Esophagus muscularis mucosa (tissue), 4 donors: Measurements from ENCODE around the gene PTPRD. TPM values are rescaled to one million over a fixed set of nuclear protein-coding genes. Genes with fewer than 3 reads are reported as not detected.

Source experiments
- DNase-seq: peaks from one replicate; pipeline ENCODE4 v3.0.0-alpha.2; 2017; ENCODE audit errors: extremely low spot score
- H3K27ac ChIP-seq, 4 donors: fragments of 200-600 bp; sonication (generic); replicated peaks in 1 of 4; 1 replicate in 3 of 4; 2 replicates in 1 of 4; pipeline ENCODE4 v1.5.1; 2016 to 2019; ENCODE audit warnings: mild to moderate bottlenecking in 1 of 4
- H3K27me3 ChIP-seq, 4 donors: fragments of 200-600 bp; sonication (generic); one replicate each; pipeline versions ENCODE4 v1.5.1 to v1.6.0; 2016 to 2019
- H3K36me3 ChIP-seq, 4 donors: fragments of 200-600 bp; sonication (generic); one replicate each; pipeline ENCODE4 v1.5.1; 2016 to 2019
- H3K4me1 ChIP-seq, 4 donors: fragments of 200-600 bp; sonication (generic); one replicate each; pipeline ENCODE4 v1.5.1; 2016 to 2019
- H3K4me3 ChIP-seq, 4 donors: fragments of 200-600 bp; sonication (generic); 1 replicate in 2 of 4; 2 replicates in 2 of 4; pipeline ENCODE4 v1.5.1; 2016 to 2019; ENCODE audit warnings: mild to moderate bottlenecking in 4 of 4, moderate library complexity in 1 of 4
- H3K9me3 ChIP-seq, 4 donors: fragments of 200-600 bp; sonication (generic); 1 replicate in 3 of 4; 2 replicates in 1 of 4; pipeline ENCODE4 v1.5.1; 2016 to 2019
- CTCF ChIP-seq, 3 experiments: fragments of 200-600 bp in 2 of 3; fragments of 450-650 bp in 1 of 3; sonication (generic) in 2 of 3; IDR thresholded peaks; one replicate each; pipeline ENCODE4 v1.5.1; 2017 to 2019; ENCODE audit warnings: antibody characterized with exemption in 3 of 3, mild to moderate bottlenecking in 2 of 3, moderate library complexity in 1 of 3
- EP300 ChIP-seq: sonication (generic); formaldehyde crosslinking; IDR thresholded peaks from one replicate; pipeline ENCODE4 v1.6.1; 2017; ENCODE audit warnings: antibody characterized with exemption
- POLR2A ChIP-seq: fragments of 450-650 bp; IDR thresholded peaks from one replicate; pipeline ENCODE4 v1.6.1; 2017; ENCODE audit warnings: antibody characterized with exemption, moderate library complexity, mild to moderate bottlenecking, low read depth
- POLR2AphosphoS5 ChIP-seq, 2 donors: sonication (generic); formaldehyde crosslinking; IDR thresholded peaks; one replicate each; pipeline ENCODE4 v1.6.1; 2017; ENCODE audit warnings: antibody characterized with exemption in 2 of 2
- WGBS: methylation state at CpG from one replicate; pipeline ENCODE4 v1.1.5; 2018; 5-methylcytosine and 5-hydroxymethylcytosine counted together
- intact Hi-C: fragments of 100-400 bp; cut with DNase I; formaldehyde crosslinking; loops from one replicate; pipeline ENCODE4 v1.15.1; 2023
- total RNA-seq, 4 donors: library from RNA; depleted of rRNA; stranded (reverse); fragments of >200 nt; gene quantifications; one replicate each; pipeline versions ENCODE4 v1.1.0 to v1.2.1, GENCODE V29; 2016

PTPRD gene
- total RNA-seq, 4 donors from 2014 or later, result 4.1 to 6.6 (median 5.0) TPM

GRCh38 chr9:8867148-8867547, 1745.7 kb downstream of the PTPRD start:
- DNase-seq, result no peak
- H3K36me3 ChIP-seq, result no peaks in the 10 kb centered on the region
- no peak overlapping the region for H3K4me3 ChIP-seq
- no peaks in the 10 kb centered on the region for H3K27me3 ChIP-seq
- no peaks in the 10 kb centered on the region for H3K9me3 ChIP-seq
- TF ChIP-seq POLR2AphosphoS5 (IDR thresholded peaks at IDR 0.05) (no peak), POLR2A (no peak)
- no peak overlapping the region for H3K27ac ChIP-seq
- WGBS, result 90% methylated on average over 1 of the region's 1 CpG
- intact Hi-C loops, result no loop called here
- peaks cover 0 to 4% (median 0%) of the 10 kb centered on the region in 4 donors for H3K4me1 ChIP-seq

GRCh38 chr9:8864545-8864896, 1748.3 kb downstream of the PTPRD start:
- no peaks in the 10 kb centered on the region for H3K9me3 ChIP-seq
- H3K4me1 ChIP-seq, result peaks cover 0 to 8% (median 0%) of the 10 kb centered on the region in 4 donors
- H3K36me3 ChIP-seq, result no peaks in the 10 kb centered on the region
- 56% methylated on average over 3 of the region's 3 CpGs for WGBS
- peaks cover 0 to 3% (median 0%) of the 10 kb centered on the region in 4 donors for H3K27me3 ChIP-seq
- TF ChIP-seq CTCF (IDR thresholded peaks at IDR 0.05), result no peak
- TF ChIP-seq POLR2A, result no peak
- no peak for TF ChIP-seq POLR2AphosphoS5 (IDR thresholded peaks at IDR 0.05)
- no peak for TF ChIP-seq EP300
- intact Hi-C loops, result no loop called here
- no peak overlapping the region for H3K4me3 ChIP-seq
- no peak overlapping the region for H3K27ac ChIP-seq
- no peak for DNase-seq

- 76% methylated on average over 5 of the region's 5 CpGs for WGBS
- intact Hi-C loops, result no loop called here
- H3K4me3 ChIP-seq, result no peak overlapping the region
Observed at GRCh38 chr9:8863886-8864544, 1748.8 kb downstream of the PTPRD start.

GRCh38 chr9:8863069-8863468, 1749.7 kb downstream of the PTPRD start:
- intact Hi-C loops, result no loop called here
- Histone ChIP-seq H3K27ac (no peak overlapping the region), H3K27me3 (peaks cover 0 to 11% (median 1%) of the 10 kb centered on the region in 4 donors), H3K9me3 (no peaks in the 10 kb centered on the region), H3K4me3 (no peak overlapping the region), H3K4me1 (peaks cover 4 to 12% (median 7%) of the 10 kb centered on the region in 4 donors), H3K36me3 (no peaks in the 10 kb centered on the region)
- WGBS, result 83% methylated on average over 3 of the region's 3 CpGs
- TF ChIP-seq POLR2AphosphoS5 (IDR thresholded peaks at IDR 0.05) (no peak), CTCF (IDR thresholded peaks at IDR 0.05) (no peak), EP300 (no peak), POLR2A (no peak)
- no peak for DNase-seq

More at GRCh38 chr9:8863886-8864544, 1748.8 kb downstream of the PTPRD start:
- Histone ChIP-seq H3K27me3 (peaks cover 0 to 3% (median 0%) of the 10 kb centered on the region in 4 donors), H3K4me1 (peaks cover 0 to 8% (median 1%) of the 10 kb centered on the region in 4 donors), H3K9me3 (no peaks in the 10 kb centered on the region), H3K36me3 (no peaks in the 10 kb centered on the region), H3K27ac (no peak overlapping the region)
- TF ChIP-seq CTCF (IDR thresholded peaks at IDR 0.05) (no peak), EP300 (no peak), POLR2AphosphoS5 (IDR thresholded peaks at IDR 0.05) (no peak)
- DNase-seq, result no peak

- intact Hi-C loops, result no loop called here
- no peak for DNase-seq
- no peak overlapping the region for H3K4me3 ChIP-seq
- peaks cover 9 to 31% (median 23%) of the 10 kb centered on the region in 4 donors for H3K4me1 ChIP-seq
- no peak overlapping the region for H3K27ac ChIP-seq
- peaks cover 0 to 32% (median 15%) of the 10 kb centered on the region in 4 donors for H3K27me3 ChIP-seq
- H3K9me3 ChIP-seq, result no peaks in the 10 kb centered on the region
- WGBS, result 29% methylated on average over 4 of the region's 4 CpGs
- no peaks in the 10 kb centered on the region for H3K36me3 ChIP-seq
- TF ChIP-seq EP300 (no peak), POLR2AphosphoS5 (IDR thresholded peaks at IDR 0.05) (no peak), POLR2A (no peak), CTCF (IDR thresholded peaks at IDR 0.05) (no peak)
Observed at GRCh38 chr9:8860925-8861324, 1751.9 kb downstream of the PTPRD start.
